ENCODE measurements around the gene BNC2. TPM values are rescaled to one million over a fixed set of nuclear protein-coding genes. Genes with fewer than 3 reads are reported as not detected.

Gene BNC2
- total RNA-seq, 4 donors from 2014 or later, result 3.8 to 14.9 (median 8.2) TPM

DNA sequence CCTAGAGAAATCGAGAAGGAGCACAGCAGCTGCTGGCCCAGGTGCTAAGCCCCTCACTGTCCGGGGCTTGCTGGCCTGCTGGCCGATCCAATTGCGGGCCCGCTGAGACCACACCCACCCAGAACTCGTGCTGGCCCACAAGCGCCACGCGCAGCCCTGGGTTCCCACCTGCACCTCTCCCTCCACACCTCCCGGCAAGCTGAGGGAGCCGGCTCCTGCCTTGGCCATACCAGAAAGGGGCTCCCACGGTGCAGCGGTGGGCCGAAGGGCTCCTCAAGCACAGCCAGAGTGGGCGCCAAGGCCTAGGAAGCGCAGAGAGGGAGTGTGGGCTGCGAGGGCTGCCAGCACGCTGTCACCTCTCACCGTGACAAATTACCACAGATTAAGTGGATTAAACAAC lies 6.8 kb upstream of the BNC2 start:
- H3K27ac ChIP-seq, result no peak overlapping the region
- no peak overlapping the region for H3K4me3 ChIP-seq (replicated peaks in 1 of 3)
- H3K9me3 ChIP-seq, result no peaks in the 10 kb centered on the region
- DNase-seq, result no peak
- TF ChIP-seq, protein P1, sequence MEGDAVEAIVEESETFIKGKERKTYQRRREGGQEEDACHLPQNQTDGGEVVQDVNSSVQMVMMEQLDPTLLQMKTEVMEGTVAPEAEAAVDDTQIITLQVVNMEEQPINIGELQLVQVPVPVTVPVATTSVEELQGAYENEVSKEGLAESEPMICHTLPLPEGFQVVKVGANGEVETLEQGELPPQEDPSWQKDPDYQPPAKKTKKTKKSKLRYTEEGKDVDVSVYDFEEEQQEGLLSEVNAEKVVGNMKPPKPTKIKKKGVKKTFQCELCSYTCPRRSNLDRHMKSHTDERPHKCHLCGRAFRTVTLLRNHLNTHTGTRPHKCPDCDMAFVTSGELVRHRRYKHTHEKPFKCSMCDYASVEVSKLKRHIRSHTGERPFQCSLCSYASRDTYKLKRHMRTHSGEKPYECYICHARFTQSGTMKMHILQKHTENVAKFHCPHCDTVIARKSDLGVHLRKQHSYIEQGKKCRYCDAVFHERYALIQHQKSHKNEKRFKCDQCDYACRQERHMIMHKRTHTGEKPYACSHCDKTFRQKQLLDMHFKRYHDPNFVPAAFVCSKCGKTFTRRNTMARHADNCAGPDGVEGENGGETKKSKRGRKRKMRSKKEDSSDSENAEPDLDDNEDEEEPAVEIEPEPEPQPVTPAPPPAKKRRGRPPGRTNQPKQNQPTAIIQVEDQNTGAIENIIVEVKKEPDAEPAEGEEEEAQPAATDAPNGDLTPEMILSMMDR (IDR thresholded peaks at IDR 0.05), result no peak
- no peak for TF ChIP-seq POLR2A (IDR thresholded peaks at IDR 0.05)
- WGBS, 2 donors, result 91 to 94% methylated on average over 13 to 19 of the region's 19 CpGs
- no peaks in the 10 kb centered on the region for H3K4me1 ChIP-seq
- H3K27me3 ChIP-seq, result no peaks in the 10 kb centered on the region
- intact Hi-C loops (cut with DNase I), result no loop called here
- no peaks in the 10 kb centered on the region for H3K36me3 ChIP-seq

DNA sequence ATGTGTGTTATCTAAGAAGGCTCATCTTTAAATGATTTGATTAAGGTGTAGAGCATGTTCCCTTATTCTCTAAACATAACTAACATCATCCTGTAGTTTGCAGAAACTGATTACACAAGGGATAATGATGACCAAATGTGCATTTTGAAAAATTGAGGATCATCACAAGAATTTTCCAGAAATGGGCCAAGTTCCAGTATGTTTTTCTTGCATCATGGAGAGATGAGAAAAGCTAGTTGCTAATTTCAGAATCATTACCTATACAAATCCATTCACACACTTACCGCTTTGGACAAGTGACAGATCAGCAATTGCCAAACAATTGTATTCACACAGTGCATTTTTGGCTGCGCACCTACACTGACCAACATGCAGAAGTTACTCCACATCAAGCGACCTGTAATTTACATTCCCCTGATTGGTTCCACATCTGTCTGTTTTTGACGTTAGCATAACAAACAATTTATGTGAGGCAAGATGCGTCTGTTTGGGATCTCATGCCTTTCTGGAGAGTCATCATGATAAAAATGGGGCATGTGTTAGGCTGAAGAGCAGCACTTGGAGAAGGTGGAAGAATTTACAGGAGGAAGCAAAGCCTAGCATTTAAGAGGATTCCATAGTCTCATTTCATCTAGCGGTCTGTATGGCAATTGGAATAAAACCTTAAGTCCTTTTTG lies 2.8 kb upstream of the BNC2 start:
- Histone ChIP-seq H3K4me1 (no peaks in the 10 kb centered on the region), H3K9me3 (no peaks in the 10 kb centered on the region), H3K27me3 (no peaks in the 10 kb centered on the region), H3K36me3 (no peaks in the 10 kb centered on the region), H3K27ac (no peak overlapping the region), H3K4me3 (replicated peaks in 1 of 3) (no peak overlapping the region)
- WGBS, 2 donors, result 92% methylated on average over 6 of the region's 6 CpGs
- DNase-seq, result no peak
- TF ChIP-seq, protein P1 (IDR thresholded peaks at IDR 0.05), result no peak
- no peak for TF ChIP-seq POLR2A (IDR thresholded peaks at IDR 0.05)
- intact Hi-C loops (cut with DNase I), result no loop called here

DNA sequence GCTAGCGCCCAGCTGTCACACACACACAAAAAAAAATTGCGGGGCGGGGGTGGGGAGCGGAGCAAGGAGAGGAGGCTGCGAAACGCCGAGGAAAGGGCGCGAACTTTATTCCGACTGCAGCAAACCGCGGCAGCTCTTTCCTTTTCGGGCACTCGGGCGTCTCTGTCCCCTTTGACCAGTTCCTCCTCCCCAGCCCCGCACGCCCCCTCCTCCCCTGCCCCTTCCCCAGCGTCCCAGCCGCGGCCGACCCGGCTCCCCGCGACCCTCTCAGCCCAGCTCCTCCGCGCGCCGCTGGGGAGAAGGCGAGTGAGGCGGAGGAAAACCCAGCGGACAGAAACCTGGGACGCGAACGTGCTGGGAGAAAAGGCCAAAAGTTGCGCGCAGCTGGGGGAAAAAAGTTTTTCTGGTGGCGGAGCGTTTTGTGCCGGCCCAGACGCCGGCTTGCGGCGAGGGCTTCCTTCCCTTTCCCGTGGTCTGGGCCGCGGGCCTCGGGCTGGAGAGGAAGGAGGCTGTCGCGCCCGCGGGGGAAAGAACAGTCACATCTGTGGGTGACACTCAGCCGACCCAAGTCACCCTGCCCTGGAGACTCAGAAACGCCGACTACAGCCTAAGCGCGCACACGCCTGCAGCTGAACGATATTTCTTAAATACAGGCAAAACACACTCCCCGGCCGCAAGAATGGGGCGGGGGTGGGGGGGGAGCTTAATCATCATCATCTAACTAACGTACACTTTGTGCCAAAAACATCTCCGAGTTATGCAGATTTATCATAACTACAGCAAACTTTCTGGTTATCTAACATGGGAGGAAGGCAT lies 1.1 kb upstream of the BNC2 start:
- intact Hi-C loops (cut with DNase I), result no loop called here
- H3K4me1 ChIP-seq, result no peaks in the 10 kb centered on the region
- H3K36me3 ChIP-seq, result no peaks in the 10 kb centered on the region
- H3K9me3 ChIP-seq, result no peaks in the 10 kb centered on the region
- peak overlapping the region in 2 of 3 donors; percentile 69 to 75 for H3K27ac ChIP-seq
- TF ChIP-seq, protein P1 (IDR thresholded peaks at IDR 0.05), result no peak
- TF ChIP-seq POLR2A (IDR thresholded peaks at IDR 0.05), result peak in 1 of 2 donors; percentile 11
- H3K4me3 ChIP-seq (replicated peaks in 1 of 3), result peak overlapping the region; percentile 48 to 54 (median 51)
- peak; percentile 33 to 40 for DNase-seq
- WGBS, 2 donors, result 1 to 2% methylated on average over 31 to 39 of the region's 63 CpGs
- H3K27me3 ChIP-seq, result no peaks in the 10 kb centered on the region

DNA sequence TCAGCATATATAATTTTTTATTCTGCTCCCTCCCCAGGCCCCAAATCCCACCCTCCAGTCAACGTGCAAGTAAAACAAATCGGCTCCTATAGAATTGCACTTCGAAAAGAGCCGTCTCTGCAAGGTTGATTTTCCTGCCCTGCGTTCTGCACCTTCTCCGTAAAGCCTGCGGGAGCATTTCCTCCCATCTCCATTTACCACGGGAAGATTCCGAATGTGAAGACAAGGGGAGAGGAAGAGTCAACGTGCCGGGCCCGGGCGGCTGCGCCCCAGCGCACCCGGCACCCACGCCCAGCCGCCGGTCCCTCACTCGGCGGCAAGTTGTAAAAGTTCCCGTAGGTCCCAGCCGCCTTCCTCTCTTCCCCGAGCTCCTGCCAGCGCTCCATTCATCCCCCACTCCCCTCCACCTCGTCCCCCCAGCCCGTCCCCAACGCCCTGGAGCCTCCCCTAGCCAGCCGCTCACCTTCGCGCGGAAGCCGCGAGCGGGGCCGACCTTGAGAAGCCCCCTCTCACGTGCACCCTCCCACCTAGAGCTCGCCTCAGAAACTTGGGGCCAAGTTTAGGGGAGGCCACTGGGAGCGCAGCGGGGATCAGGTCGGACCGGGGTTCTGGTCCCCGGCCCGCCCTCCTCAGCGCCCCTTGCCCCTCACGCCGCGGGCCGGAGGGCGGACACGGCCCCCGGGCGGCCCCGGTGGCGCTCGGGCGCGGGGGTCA lies 431 bp downstream of the BNC2 start:
- Histone ChIP-seq H3K36me3 (no peaks in the 10 kb centered on the region), H3K4me3 (replicated peaks in 1 of 3) (peak overlapping the region; percentile 48 to 54 (median 51)), H3K27ac (peak overlapping the region in 2 of 3 donors; percentile 69 to 75), H3K27me3 (no peaks in the 10 kb centered on the region), H3K9me3 (no peaks in the 10 kb centered on the region), H3K4me1 (no peaks in the 10 kb centered on the region)
- TF ChIP-seq, protein P1 (IDR thresholded peaks at IDR 0.05), result no peak
- TF ChIP-seq POLR2A (IDR thresholded peaks at IDR 0.05), result no peak
- intact Hi-C loops (cut with DNase I), result no loop called here
- WGBS, 2 donors, result 1 to 3% methylated on average over 38 to 40 of the region's 58 CpGs
- DNase-seq, result peak in 1 of 2 donors; percentile 9
